ENCODE results near the gene ACOX1. TPM values are rescaled to one million over a fixed set of nuclear protein-coding genes. Genes with fewer than 3 reads are reported as not detected.

Gene ACOX1
- 10 to 100 TPM; 45.3 to 57.4 (median 48.9) TPM for total RNA-seq

DNA sequence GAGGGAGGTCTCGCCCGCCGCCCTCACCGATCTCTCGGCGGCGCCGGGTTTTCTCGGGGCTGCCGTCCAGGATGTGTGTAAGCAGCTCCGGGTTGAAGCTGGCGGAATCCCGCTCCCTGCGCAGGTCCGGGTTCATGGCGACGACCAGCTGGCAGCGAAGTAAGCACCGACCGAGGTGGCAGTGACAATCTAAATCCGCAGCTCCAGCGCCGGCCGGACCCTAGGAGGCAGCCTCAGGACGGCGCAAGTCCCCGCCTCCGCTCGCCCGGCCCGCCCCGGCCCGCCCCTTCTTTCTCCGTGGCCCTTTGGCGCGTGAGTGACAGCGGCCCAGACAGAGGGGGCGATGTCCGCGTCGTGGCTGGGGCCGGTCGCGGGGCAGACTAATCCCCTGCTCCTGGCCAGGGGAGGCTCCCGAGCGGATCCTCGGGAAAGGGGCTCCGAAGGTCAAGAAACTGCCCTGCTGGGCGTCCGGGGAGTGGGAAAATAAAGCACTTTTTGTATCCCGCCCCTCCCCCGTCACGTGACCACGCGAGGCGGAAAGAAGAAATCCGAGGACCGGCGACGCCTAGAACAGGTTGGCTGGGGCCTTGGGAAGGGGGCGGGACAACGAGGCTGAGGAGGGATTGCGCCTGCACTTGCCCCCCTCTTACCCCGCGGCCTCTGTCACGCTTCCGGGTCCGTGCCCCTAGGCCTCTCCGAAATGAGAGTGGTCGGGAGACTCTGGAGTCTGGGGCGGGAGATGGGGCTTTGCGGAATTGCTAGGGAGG, at the start of gene ACOX1, which contains the start of gene TEN1:
TSS of gene ACOX1 (minus strand) at position 229 of the 767 bp plus-strand sequence. CDS start at position 136, 93 bp downstream.
TSS of gene TEN1 (plus strand) at position 303 of the 767 bp plus-strand sequence. CDS start 6,953 bp downstream, outside the sequence.
- TF ChIP-seq EP300 (IDR thresholded peaks at IDR 0.05), result no peak
- peak; percentile 89 to 96 for TF ChIP-seq POLR2AphosphoS5 (IDR thresholded peaks at IDR 0.05)
- TF ChIP-seq POLR2A (IDR thresholded peaks at IDR 0.05; ENCODE audit: low read depth), result peak; percentile 80
- TF ChIP-seq, protein P1, sequence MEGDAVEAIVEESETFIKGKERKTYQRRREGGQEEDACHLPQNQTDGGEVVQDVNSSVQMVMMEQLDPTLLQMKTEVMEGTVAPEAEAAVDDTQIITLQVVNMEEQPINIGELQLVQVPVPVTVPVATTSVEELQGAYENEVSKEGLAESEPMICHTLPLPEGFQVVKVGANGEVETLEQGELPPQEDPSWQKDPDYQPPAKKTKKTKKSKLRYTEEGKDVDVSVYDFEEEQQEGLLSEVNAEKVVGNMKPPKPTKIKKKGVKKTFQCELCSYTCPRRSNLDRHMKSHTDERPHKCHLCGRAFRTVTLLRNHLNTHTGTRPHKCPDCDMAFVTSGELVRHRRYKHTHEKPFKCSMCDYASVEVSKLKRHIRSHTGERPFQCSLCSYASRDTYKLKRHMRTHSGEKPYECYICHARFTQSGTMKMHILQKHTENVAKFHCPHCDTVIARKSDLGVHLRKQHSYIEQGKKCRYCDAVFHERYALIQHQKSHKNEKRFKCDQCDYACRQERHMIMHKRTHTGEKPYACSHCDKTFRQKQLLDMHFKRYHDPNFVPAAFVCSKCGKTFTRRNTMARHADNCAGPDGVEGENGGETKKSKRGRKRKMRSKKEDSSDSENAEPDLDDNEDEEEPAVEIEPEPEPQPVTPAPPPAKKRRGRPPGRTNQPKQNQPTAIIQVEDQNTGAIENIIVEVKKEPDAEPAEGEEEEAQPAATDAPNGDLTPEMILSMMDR (IDR thresholded peaks at IDR 0.05), result peak; percentile 7 to 40 (median 22)
- Histone ChIP-seq H3K27ac (replicated peaks in 1 of 4) (peak within 1 kb of the TSS; percentile 92 to 99 (median 97)), H3K9me3 (no peaks in the 10 kb centered on the region), H3K36me3 (peaks cover 0 to 6% (median 0%) of the 10 kb centered on the region in 4 donors), H3K4me1 (peaks cover 39 to 55% (median 46%) of the 10 kb centered on the region in 4 donors), H3K27me3 (no peaks in the 10 kb centered on the region), H3K4me3 (peak within 1 kb of the TSS; percentile 72 to 98 (median 88))
- intact Hi-C loops (cut with DNase I), result loop anchor here (5.0 kb wide), 1 partner anchor 72 kb away; no protein-coding TSS in a partner anchor
- peak; percentile 99 for DNase-seq (ENCODE audit: extremely low spot score)
- 1% methylated on average over 36 of the region's 72 CpGs for WGBS

DNA sequence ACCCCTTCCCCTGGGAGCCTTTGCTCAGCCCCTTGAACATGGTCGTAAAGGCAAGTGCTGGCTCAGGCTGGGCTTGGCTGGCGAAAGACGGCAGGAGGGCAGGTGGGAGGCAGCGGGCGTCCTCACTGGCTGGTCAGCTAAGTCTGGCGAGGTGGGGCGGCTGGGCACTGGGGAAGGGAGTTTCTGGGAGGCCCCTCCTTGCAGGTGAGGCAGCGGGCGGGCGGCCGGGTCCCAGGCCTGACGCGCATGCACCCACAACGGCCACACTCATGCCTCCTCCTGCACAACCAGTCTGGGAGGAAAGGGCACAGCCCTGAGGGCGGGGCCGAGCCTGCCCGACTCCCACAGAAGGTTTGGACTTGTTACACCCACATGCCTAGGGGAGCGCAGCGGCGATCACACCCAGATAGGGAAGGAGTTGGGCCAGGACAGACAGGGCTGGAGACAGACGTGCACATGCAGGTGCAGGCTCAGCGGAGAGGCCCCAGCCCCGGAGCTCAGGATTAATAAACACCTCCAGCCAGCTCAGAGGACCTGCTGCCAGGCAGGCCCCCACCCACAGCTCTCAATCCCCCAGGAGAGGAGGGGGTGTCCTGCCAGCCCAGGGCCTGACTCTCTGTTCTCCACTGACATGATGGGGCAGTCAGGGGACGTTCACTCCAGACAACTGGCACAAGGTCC, 48.3 kb upstream of the ACOX1 start, which contains the start of gene EVPL:
TSS of gene EVPL (minus strand) at position 148 of the 681 bp plus-strand sequence. CDS start at position 40, 108 bp downstream.
- no peaks in the 10 kb centered on the region for H3K9me3 ChIP-seq
- peaks cover 0 to 4% (median 0%) of the 10 kb centered on the region in 4 donors for H3K27me3 ChIP-seq
- intact Hi-C loops (cut with DNase I), result no loop called here
- 90% methylated on average over 6 of the region's 24 CpGs for WGBS
- H3K4me3 ChIP-seq, result no peak within 1 kb of the TSS
- H3K27ac ChIP-seq (replicated peaks in 1 of 4), result no peak within 1 kb of the TSS
- H3K36me3 ChIP-seq, result no peaks in the 10 kb centered on the region
- H3K4me1 ChIP-seq, result peaks cover 0 to 4% (median 0%) of the 10 kb centered on the region in 4 donors
- no peak for DNase-seq (ENCODE audit: extremely low spot score)
- TF ChIP-seq, protein P1 (IDR thresholded peaks at IDR 0.05), result no peak
- no peak for TF ChIP-seq POLR2A (IDR thresholded peaks at IDR 0.05; ENCODE audit: low read depth)
- TF ChIP-seq POLR2AphosphoS5 (IDR thresholded peaks at IDR 0.05), result no peak
- no peak for TF ChIP-seq EP300 (IDR thresholded peaks at IDR 0.05)

DNA sequence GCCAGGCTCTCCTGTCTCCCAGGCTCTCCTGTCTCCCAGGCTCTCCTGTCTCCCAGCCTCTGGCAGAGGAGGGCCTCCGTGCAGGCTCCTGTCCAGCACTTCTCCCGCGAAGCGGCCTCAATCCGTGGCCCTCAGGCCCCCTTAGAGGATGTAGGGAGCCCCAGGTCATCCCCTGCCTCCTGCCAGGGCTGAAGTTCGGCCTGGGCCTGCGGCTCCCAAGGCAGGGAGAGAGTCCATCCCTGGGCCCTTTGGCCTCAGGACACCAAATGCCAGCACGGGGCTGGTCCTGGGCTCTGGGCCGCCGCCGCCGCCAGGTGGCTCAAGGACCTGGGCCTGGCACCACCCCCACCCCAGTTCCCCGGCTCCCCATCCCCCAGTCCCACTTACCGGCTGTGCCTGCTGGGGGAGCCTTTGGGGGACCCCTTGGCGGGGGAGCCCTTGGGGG, 47.8 kb upstream of the ACOX1 start:
- no peak for DNase-seq (ENCODE audit: extremely low spot score)
- Histone ChIP-seq H3K27me3 (peaks cover 0 to 10% (median 0%) of the 10 kb centered on the region in 4 donors), H3K36me3 (no peaks in the 10 kb centered on the region), H3K27ac (replicated peaks in 1 of 4) (no peak overlapping the region), H3K4me3 (no peak overlapping the region), H3K9me3 (no peaks in the 10 kb centered on the region), H3K4me1 (peaks cover 0 to 4% (median 0%) of the 10 kb centered on the region in 4 donors)
- WGBS, result 75% methylated on average over 1 of the region's 15 CpGs
- TF ChIP-seq POLR2AphosphoS5 (IDR thresholded peaks at IDR 0.05) (no peak), POLR2A (IDR thresholded peaks at IDR 0.05; ENCODE audit: low read depth) (no peak), EP300 (IDR thresholded peaks at IDR 0.05) (no peak)
- TF ChIP-seq, protein P1 (IDR thresholded peaks at IDR 0.05), result no peak
- intact Hi-C loops (cut with DNase I), result no loop called here

DNA sequence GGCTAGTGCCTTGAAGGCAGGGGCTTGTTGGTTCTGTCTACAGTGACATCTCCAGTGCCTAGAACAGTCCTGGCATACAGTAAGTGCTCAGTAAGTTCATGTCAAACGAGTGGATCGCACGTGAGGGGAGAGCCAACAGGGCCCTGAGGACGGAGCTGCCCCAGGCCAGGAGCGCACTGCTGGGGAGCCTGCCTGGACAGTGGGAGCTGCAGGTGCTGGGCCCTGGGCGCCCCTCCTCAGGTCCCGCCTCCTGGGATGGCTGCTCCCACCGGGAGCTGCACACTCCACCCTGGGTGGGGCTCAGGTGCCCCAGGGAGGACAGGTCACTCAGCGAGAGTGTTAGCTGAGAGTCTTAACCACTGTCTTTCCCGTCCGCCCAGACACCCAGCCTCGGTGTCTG, 46.3 kb upstream of the ACOX1 start:
- intact Hi-C loops (cut with DNase I), result no loop called here
- 98% methylated on average over 8 of the region's 12 CpGs for WGBS
- H3K27ac ChIP-seq (replicated peaks in 1 of 4), result no peak overlapping the region
- no peak for TF ChIP-seq EP300 (IDR thresholded peaks at IDR 0.05)
- TF ChIP-seq POLR2A (IDR thresholded peaks at IDR 0.05; ENCODE audit: low read depth), result no peak
- TF ChIP-seq POLR2AphosphoS5 (IDR thresholded peaks at IDR 0.05), result no peak
- TF ChIP-seq, protein P1 (IDR thresholded peaks at IDR 0.05), result no peak
- H3K4me3 ChIP-seq, result no peak overlapping the region
- no peaks in the 10 kb centered on the region for H3K9me3 ChIP-seq
- peaks cover 0 to 4% (median 0%) of the 10 kb centered on the region in 4 donors for H3K4me1 ChIP-seq
- no peak for DNase-seq (ENCODE audit: extremely low spot score)
- peaks cover 0 to 12% (median 0%) of the 10 kb centered on the region in 4 donors for H3K27me3 ChIP-seq
- H3K36me3 ChIP-seq, result no peaks in the 10 kb centered on the region

Measured in esophagus muscularis mucosa (tissue), 4 donors.